GM21367 (cell line): Measurements from ENCODE around the gene CLCN2.
"Not testable (repeated sequence)": the region's sequence is repeated elsewhere in the genome, so short reads cannot be mapped to it uniquely, and the experiment has no call there.

Source experiments
- ATAC-seq: cut with Tn5 transposase; IDR thresholded peaks from one replicate; pipeline ENCODE4 v1.9.1; 2021; ENCODE audit not compliant: unreplicated experiment

CLCN2 gene

DNA sequence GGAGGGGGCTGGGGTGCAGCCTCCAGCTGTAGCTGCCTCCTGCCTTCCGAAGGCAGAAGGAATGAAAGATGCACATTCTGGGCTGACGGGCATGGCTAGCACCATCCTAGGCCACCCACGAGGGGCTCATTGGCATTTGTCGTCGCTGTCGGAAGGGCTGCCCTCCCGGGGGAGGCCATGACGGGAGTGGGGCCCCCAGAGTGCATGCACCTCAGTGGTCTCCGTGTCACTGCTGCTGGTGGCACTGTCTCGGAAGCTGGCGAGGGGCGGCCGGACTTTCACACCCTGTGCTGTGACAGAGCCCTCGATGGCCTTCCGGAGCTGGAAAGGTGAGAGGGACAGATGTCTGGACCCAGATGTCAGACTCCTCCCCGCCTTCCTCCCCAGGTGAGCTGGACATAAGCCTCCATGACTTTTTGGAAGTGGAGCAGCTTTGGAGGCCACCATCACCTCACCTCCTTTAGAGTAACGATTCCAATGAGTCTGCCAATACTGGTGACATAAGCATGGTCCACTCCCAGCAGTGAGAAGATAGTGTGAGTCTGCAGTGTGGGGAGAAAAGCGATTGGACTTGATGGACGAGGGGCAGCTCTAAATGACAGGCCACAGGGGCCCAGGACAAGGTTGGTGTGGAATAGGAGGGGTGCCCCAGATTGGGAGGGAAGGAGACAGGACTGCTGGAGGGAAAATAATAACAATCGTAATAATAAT, 14.8 kb downstream of the CLCN2 start:
- no peak for ATAC-seq

DNA sequence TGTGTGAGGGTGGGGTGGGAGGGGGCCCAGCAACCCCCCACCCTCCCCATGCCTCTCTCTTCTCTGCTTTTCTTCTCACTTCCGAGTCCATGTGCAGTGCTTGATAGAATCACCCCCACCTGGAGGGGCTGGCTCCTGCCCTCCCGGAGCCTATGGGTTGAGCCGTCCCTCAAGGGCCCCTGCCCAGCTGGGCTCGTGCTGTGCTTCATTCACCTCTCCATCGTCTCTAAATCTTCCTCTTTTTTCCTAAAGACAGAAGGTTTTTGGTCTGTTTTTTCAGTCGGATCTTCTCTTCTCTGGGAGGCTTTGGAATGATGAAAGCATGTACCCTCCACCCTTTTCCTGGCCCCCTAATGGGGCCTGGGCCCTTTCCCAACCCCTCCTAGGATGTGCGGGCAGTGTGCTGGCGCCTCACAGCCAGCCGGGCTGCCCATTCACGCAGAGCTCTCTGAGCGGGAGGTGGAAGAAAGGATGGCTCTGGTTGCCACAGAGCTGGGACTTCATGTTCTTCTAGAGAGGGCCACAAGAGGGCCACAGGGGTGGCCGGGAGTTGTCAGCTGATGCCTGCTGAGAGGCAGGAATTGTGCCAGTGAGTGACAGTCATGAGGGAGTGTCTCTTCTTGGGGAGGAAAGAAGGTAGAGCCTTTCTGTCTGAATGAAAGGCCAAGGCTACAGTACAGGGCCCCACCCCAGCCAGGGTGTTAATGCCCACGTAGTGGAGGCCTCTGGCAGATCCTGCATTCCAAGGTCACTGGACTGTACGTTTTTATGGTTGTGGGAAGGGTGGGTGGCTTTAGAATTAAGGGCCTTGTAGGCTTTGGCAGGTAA, 15.9 kb downstream of the CLCN2 start:
- no peak for ATAC-seq

DNA sequence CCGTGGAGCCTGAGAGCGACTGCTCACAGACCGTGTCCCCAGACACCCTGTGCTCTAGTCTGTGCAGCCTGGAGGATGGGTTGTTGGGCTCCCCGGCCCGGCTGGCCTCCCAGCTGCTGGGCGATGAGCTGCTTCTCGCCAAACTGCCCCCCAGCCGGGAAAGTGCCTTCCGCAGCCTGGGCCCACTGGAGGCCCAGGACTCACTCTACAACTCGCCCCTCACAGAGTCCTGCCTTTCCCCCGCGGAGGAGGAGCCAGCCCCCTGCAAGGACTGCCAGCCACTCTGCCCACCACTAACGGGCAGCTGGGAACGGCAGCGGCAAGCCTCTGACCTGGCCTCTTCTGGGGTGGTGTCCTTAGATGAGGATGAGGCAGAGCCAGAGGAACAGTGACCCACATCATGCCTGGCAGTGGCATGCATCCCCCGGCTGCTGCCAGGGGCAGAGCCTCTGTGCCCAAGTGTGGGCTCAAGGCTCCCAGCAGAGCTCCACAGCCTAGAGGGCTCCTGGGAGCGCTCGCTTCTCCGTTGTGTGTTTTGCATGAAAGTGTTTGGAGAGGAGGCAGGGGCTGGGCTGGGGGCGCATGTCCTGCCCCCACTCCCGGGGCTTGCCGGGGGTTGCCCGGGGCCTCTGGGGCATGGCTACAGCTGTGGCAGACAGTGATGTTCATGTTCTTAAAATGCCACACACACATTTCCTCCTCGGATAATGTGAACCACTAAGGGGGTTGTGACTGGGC, 16.7 kb downstream of the CLCN2 start:
- no peak for ATAC-seq

DNA sequence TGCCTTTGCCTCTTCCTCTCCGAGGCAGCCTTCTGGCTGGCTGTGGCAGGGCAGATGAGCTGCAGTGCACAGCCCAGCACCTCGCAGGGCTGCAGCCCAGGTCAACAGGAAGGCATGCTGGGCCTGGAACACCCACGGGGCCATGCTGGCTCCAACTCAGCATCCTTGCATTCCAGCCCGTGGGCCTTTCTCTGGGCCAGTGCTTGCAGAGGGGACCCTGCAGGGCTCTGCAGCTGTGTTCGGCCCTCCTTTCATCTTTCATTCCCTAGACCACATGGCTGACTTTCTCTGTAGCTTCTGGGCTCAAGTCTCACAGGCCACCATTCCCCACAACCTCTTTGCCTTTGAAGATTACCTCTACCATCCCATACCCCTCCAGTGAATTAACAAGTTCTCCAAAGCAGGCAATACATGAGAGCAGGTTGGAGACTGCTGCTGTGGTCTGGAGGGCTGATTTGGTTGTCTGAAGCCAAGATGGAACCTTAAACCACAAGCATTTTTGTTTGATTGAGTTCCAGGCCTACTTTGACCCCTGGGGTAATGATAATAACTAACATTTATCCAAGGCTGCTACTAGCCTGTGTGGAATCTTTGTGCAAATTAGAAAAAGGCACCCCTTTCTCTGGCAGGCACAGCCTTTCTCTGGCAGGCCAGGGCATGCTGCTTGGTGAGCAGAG, 18.1 kb downstream of the CLCN2 start:
- no peak for ATAC-seq

DNA sequence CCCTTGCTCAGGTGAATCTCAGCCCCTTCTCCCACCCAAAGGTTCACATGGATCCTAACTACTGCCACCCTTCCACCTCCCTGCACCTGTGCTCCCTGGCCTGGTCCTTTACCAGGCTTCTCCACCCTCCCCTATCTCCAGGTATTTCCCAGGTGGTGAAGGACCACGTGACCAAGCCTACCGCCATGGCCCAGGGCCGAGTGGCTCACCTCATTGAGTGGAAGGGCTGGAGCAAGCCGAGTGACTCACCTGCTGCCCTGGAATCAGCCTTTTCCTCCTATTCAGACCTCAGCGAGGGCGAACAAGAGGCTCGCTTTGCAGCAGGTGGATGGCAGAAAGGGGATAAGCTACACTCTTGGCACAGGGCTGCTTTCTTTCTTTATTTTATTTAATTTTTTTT, 19.5 kb downstream of the CLCN2 start:
- ATAC-seq = no peak

DNA sequence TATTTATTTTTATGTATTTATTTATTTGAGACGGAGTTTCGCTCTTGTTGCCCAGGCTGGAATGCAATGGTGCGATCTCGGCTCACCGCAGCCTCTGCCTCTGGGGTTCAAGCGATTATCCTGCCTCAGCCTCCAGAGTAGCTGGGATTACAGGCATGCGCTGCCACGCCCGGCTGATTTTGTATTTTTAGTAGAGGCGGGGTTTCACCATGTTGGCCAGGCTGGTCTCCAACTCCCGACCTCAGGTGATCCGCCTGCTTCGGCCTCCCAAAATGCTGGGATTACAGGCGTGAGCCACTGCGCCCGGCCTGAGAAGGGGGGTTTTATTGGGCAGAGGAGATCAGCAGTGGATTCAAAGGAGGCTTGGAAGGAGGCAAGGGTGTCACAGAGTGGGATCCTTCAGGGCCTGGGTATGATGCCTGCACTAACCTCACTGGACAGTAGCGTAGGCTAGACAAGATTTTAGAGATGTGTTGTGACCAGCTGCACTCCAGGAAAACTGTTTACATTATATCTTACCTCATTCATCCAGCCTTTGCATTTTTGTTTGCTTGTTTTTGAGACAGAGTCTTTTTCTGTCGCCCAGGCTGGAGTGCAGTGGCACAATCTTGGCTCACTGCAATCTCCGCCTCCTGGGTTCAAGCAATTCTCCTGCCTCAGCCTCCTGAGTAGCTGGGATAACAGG, 21.8 kb downstream of the CLCN2 start:
- not testable (repeated sequence) for ATAC-seq

DNA sequence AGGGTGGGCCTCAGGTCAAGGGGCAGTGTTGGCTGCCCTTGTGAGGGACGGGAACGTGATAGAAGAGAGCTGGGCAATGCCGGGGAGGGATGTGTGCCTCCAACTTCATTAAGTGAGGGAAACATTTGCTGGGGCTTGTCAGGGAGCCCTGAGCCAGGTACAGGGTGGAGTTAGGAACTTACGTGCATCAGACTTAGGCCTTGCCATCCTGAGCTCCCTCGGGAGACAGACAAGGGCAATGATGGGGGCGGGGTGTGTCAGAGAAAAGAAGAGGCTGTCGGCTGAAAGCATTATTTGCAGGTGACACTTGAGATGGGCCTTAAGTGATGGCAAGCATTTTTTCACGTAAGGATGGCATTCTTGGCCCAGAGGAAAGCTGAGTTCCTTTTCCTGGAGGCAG, 22.4 kb downstream of the CLCN2 start:
- ATAC-seq = no peak

DNA sequence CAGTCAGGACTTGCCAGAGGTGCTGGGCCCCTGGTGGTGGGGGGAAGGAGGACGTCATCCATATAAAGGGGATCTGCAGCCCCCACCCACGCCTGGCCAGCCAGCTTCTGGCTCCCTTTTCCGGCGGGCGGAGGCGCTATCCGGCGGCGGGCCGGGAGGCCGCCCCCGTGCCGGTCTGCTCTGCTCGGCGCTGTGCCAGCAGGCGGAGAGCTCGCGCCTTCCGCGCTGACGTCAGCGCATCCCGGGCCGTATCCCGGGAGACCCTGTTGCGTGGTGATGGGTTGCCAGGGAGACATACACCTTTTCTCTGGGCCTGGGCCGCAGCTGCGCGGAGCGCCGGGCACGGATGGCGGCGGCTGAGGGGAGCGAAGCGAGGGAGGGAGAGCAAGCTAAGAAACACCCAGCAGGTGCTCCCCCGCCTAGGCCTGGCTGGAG, 22.9 kb downstream of the CLCN2 start:
- ATAC-seq = no peak

DNA sequence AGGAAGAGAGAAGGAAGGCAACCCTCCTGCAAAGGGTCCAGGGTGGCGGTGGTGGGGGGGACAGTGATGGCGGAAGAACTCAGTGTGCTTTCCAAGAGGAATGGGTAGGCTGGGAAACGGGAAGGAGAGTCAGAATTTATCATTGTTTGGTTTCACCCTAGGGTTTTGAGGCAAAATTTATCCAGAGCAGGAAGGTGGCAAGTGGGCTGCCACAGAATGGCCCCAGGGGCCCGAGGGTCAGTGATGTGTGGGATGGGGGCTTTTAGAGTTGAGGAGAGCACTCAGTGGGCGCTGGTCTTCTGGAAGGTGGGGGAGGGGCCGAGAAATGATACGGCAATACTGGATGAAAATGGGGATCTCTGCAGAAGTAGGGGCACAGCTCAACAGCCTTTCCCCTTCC, 23.4 kb downstream of the CLCN2 start:
- ATAC-seq = no peak

DNA sequence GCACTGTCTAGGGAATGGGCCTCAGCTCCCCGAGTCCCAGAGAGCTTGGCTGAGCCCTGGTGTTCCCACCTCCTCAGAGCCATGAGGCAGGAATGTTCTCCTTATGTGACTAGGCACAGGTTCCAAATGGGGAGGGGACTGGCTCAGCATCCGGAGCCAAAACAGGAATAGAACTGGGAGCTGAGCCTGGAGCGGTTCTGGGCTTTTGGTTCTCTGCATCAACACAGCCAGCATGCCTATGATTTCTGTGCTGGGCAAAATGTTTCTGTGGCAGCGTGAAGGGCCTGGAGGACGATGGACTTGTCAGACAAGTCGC, 24.0 kb downstream of the CLCN2 start, which contains the start of gene FAM131A:
Gene FAM131A, plus strand, starts transcription at position 202 of the 316 bp plus-strand sequence. Its CDS starts 31 bp downstream, at position 233.
- no peak for ATAC-seq

DNA sequence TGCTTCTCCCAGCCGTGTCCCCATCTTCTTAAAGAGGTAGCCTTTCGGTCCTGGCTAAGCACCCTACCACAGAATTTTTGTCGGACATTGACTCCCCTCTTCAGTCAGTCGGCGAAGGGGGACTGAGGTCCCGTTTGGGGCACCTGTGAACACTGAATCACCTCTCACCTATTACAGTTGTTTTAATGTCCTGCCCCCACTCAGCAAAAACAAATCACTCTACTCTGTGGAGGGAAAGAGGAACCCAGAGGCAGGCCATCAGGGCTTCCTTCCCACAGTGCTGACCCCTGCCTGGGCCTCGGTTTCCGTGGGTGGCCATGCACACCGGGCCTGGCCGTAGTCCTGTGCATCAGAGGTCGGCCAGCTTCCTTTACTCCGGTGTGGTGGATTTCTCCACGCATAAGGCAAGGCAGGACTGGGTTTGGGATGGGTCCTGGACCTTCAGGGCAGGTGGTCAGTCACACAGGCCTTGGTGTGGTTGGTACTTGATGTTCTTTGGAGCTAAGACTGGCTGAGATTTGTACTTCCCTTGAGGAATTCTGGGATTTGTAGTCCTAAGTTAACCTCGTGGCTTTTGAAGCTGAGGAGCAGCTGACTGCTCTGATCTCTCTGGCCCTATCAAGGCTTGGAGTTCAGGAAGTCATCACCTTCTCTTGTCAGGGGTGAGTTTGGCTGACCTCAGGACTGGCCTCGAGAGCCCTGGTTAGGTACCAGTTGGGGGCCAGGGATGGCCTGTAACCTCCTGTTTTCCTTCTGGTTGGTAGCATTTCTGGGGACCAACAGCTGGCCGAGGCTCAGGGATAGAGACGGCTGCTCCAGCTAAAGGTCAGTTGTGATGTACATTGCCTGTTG, 24.6 kb downstream of the CLCN2 start:
- no peak for ATAC-seq

DNA sequence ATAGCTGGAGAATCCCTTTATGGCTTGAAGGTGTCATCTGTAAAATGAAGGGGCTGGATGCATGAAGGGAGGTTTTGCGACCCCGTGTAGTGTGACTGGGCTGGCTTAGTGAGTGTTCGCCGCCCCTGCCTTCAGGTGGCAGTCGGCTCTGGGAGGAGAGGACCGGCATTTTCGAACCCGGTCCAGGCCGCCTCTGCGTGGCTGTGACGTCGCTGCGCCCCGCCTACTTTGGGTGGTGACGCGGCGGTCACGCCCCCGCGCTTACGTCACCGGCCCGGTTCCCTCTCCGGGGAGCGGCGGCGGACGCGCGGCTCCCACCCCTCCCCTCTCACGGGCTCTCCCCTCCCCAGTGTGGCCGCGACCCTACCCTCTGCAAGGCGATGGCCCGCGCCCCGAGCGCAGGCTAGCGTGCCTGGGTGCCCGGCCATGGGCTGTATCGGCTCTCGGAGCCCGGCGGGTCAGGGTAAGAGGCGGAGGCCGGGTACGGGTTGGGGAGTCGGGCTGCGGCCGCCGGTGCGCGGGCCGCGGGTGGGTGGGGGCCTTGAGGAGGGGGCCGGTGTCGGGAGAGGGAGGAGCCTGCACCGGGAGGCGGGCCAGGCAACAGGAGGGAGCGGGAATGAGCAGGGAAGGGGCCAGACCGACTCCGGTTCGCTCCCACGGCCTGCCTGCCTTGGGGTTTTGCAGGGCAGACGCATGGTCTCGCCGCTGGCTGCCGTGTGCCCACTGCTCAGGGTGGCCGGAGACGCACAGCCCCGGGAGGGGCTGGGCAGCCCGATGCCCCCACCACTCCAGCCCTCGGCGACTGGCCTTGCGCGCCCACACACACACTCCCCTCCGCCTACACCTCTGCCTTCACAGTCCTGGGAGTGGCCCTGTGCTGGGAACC, 25.5 kb downstream of the CLCN2 start:
- ATAC-seq = peak; percentile 60

DNA sequence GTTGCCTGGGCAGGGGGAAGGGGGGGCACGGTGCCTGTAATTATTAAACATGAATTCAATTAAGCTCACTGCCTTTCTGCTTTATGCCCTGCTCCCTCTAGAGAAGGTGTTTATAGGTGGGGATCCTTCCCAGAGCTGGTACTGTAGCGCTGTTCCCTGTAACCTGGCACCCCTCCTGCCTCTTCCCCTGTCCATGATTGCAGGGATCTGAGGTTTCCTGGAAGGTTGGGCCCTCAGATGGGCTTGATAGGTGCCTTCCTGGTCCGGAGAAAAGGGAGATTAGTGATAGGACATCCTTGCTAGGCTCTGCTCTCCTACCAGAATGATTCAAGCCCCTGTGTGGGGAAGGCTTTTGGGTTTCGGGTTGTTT, 26.1 kb downstream of the CLCN2 start:
- no peak for ATAC-seq

DNA sequence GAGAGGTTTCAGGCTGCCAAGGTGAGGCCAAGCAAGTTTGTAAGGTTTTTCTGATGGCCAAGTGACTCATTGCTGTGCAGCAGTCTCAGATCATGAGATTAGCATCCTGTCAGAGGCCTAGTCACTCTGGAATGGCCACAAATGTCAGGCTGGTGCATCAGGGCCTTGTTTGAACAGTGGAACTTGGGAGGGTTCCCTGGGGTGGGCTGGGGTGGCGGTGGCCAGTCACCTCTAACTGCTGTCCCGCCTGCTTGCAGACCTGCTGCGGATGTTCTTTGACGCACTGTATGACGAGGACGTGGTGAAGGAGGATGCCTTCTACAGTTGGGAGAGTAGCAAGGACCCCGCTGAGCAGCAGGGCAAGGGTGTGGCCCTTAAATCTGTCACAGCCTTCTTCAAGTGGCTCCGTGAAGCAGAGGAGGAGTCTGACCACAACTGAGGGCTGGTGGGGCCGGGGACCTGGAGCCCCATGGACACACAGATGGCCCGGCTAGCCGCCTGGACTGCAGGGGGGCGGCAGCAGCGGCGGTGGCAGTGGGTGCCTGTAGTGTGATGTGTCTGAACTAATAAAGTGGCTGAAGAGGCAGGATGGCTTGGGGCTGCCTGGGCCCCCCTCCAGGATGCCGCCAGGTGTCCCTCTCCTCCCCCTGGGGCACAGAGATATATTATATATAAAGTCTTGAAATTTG, 26.8 kb downstream of the CLCN2 start:
- no peak for ATAC-seq

DNA sequence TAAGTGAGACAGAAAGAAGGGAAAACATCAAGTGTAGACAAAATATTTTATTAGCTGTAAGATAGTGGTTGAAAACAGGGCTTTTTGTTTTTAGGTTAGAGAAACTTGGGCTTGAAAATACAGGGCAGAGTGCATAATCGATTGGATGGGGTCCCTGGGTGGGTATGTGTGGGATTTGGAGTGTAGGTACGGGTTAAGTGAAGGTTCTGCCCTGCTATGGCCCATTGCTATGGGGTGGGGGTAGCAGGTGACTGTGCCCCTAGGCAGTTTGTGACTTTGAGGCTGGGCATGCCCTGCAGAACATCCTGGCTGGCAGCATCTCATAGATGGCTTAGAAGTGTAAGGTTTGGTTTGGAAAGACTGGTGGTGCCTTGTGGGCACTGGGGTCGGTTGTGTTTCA, 27.7 kb downstream of the CLCN2 start:
- no peak for ATAC-seq

DNA sequence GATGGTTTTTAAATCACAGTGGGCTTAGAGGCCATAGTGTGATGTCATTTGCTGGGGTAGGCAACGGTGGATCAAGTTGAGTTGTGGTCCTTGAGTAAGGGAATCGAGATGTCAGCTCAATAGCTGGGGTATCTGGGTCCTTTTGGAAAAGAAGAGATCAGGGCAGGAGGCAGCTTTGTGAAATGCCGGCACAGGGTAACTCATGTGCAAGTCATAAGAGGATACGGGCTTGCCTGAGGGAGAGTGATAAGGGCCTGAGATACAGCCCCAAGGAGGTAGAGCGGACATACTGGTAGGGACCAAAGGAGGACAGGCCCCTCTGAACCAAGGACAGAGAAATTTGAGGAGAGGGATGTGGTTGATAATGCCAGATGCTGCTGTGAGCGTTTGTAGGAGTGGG, 28.2 kb downstream of the CLCN2 start:
- no peak for ATAC-seq

DNA sequence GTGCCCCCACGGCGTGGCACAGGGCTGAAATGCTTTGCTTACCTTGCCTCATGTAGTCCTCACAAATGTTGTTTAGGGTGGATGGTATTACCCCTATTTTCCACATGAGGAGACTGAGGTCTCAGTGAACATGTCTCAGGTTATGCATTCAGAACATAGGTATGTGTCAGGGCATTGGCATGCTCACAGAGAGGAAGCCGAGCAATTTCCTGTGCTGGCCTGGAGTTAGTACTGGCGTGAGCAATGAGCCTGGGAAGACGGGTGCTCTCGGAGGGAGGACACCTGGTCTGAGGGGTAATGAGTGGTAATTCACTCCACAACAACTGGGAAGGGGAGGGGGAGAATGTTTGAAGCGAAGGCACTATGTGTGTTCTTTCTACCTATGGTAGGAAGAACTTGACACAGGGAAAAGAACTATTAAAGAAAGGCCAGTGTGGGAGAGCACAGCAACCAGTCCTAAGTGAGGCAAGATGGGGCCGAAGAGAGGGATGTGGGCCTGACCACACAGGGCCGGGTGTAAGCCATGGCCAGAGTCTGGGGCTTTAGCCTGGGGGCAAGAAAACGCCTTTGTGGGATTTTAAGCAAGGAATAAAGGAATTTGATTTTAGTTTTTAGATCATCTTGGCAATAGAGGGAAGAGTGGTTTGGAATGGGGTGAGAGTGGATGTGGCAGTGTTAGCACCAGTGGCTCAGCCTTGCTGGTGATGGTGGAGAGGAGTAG, 28.9 kb downstream of the CLCN2 start:
- ATAC-seq = no peak

DNA sequence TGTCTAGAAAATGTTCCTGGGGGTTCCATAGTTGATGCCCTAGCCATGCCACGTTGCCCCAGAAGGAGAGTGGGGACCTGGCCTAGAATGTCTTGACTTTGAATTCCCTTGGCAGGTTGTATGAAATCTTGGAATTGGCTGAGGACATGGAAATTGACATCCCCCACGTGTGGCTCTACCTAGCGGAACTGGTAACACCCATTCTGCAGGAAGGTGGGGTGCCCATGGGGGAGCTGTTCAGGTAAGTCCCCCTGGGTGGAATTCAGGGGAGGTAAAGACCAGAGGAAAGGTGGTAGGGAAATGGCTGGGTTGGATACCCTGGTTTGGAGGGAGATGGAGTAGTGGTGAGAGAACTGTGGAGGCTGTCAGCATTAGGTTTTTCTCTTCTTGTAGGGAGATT, 32.9 kb downstream of the CLCN2 start:
- no peak for ATAC-seq
